Parathyroid adenoma (tissue), 2 donors: ENCODE data around the gene CCDC183.

Experiments
- H2AFZ ChIP-seq: fragments of 300-600 bp; sonication (generic); one replicate; pipeline ENCODE4 v1.7.0; 2017; ENCODE audit warnings: antibody characterized with exemption, mild to moderate bottlenecking
- H3K27ac ChIP-seq: fragments of 300-600 bp; sonication (generic); one replicate; pipeline ENCODE4 v1.7.0; 2017
- H3K27me3 ChIP-seq: fragments of 300-600 bp; sonication (generic); one replicate; pipeline ENCODE4 v1.7.0; 2017; ENCODE audit warnings: low read length; ENCODE audit not compliant: control insufficient read depth, insufficient read depth
- H3K36me3 ChIP-seq: fragments of 300-600 bp; sonication (generic); one replicate; pipeline ENCODE4 v1.7.0; 2017; ENCODE audit warnings: low read length; ENCODE audit not compliant: control insufficient read depth, insufficient read depth
- H3K4me1 ChIP-seq: fragments of 300-600 bp; sonication (generic); one replicate; pipeline ENCODE4 v1.7.0; 2017; ENCODE audit warnings: control low read depth
- H3K4me2 ChIP-seq: fragments of 300-600 bp; sonication (generic); one replicate; pipeline ENCODE4 v1.7.0; 2017; ENCODE audit warnings: low read length
- H3K4me3 ChIP-seq: fragments of 300-600 bp; sonication (generic); one replicate; pipeline ENCODE4 v1.7.0; 2017; ENCODE audit warnings: low read depth, low read length
- H3K79me2 ChIP-seq: fragments of 300-600 bp; sonication (generic); one replicate; pipeline ENCODE4 v1.7.0; 2017; ENCODE audit warnings: control low read depth
- H3K9ac ChIP-seq: fragments of 300-600 bp; sonication (generic); one replicate; pipeline ENCODE4 v1.7.0; 2017; ENCODE audit warnings: mild to moderate bottlenecking
- H3K9me3 ChIP-seq: fragments of 300-600 bp; sonication (generic); one replicate; pipeline ENCODE4 v1.7.0; 2017; ENCODE audit warnings: low read length; ENCODE audit not compliant: control insufficient read depth
- TF ChIP-seq, protein P1 (sequence below): fragments of 300-600 bp; sonication (generic); IDR thresholded peaks from one replicate; pipeline ENCODE4 v1.7.0; 2017; ENCODE audit warnings: antibody characterized with exemption, mild to moderate bottlenecking
- donor health status: primary hyperparathyroidism.

CCDC183 gene

DNA sequence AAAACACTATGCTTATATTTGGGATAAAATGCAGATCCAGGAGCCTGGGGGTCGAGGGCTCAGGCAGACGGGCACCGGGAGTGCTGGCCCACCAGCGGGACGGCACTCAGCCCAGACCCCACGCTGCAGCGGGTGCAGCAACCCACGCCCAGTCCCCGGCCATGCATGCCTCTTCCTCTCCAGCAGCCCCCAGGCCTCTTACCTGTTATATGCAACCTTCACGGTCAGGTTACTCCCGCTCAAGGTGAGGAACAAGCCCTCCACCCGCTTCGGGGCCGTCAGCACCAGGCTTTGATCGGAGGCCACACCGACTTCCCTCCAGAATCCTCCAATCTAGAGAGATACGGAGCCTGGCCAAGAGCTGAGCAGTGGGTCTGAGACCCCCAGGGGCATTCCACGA, 39.3 kb upstream of the CCDC183 start:
- Histone ChIP-seq H3K79me2 (no peaks in the 10 kb centered on the region), H3K36me3 (no peaks in the 10 kb centered on the region), H2AFZ (no peak overlapping the region), H3K27ac (no peak overlapping the region), H3K9ac (no peak overlapping the region), H3K4me3 (no peak overlapping the region), H3K4me1 (no peaks in the 10 kb centered on the region), H3K9me3 (no peaks in the 10 kb centered on the region), H3K27me3 (no peaks in the 10 kb centered on the region), H3K4me2 (no peak overlapping the region)
- TF ChIP-seq, protein P1, sequence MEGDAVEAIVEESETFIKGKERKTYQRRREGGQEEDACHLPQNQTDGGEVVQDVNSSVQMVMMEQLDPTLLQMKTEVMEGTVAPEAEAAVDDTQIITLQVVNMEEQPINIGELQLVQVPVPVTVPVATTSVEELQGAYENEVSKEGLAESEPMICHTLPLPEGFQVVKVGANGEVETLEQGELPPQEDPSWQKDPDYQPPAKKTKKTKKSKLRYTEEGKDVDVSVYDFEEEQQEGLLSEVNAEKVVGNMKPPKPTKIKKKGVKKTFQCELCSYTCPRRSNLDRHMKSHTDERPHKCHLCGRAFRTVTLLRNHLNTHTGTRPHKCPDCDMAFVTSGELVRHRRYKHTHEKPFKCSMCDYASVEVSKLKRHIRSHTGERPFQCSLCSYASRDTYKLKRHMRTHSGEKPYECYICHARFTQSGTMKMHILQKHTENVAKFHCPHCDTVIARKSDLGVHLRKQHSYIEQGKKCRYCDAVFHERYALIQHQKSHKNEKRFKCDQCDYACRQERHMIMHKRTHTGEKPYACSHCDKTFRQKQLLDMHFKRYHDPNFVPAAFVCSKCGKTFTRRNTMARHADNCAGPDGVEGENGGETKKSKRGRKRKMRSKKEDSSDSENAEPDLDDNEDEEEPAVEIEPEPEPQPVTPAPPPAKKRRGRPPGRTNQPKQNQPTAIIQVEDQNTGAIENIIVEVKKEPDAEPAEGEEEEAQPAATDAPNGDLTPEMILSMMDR, result no peak

DNA sequence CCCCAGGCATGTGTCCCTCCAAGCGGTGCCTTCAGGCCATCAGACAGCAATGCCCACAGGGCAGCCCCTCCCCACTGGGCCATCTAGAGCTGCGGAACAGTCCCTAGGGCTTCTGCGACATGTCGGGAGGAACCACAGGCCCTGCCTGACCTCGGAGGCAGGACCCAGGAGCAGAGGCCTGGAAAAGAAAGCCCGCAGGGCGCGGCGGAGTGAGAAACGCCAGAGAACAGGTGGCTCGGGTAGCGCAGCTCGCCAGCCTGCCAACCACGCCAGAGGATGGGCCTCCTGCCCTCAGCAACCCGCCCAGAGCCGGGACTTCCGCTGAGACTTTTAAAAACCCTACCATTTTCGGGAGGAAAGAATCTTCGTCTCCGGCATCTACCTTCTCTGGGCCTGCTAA, 38.8 kb upstream of the CCDC183 start:
- no peak overlapping the region for H3K9ac ChIP-seq

DNA sequence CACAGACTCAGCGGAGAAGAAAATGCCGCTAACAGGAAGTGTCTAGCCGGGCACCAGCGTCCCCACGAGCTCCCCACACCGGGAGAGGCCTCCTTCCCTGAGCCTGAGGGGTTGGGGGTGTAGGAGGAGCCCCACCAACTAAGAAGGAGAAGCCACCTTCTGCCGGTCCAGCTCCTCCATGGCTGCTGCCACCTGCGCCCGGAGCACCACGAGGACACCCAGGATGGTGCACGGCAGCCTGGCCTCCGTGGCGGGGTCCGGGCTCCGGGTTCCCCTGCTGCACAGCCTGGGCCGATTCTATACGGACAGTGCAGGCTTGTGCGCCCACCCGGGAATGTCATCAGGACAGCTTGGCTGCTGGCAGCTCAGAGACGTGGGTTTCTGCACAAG, 38.4 kb upstream of the CCDC183 start:
- H3K27ac ChIP-seq, result no peak overlapping the region
- no peaks in the 10 kb centered on the region for H3K36me3 ChIP-seq
- no peak overlapping the region for H3K9ac ChIP-seq

More for the DNA sequence above, 38.8 kb upstream of the CCDC183 start:
- Histone ChIP-seq H3K27me3 (no peaks in the 10 kb centered on the region), H3K4me2 (no peak overlapping the region), H3K36me3 (no peaks in the 10 kb centered on the region), H3K27ac (no peak overlapping the region), H3K4me3 (no peak overlapping the region), H3K4me1 (no peaks in the 10 kb centered on the region), H3K9me3 (no peaks in the 10 kb centered on the region), H3K79me2 (no peaks in the 10 kb centered on the region), H2AFZ (no peak overlapping the region)
- TF ChIP-seq, protein P1, result no peak

DNA sequence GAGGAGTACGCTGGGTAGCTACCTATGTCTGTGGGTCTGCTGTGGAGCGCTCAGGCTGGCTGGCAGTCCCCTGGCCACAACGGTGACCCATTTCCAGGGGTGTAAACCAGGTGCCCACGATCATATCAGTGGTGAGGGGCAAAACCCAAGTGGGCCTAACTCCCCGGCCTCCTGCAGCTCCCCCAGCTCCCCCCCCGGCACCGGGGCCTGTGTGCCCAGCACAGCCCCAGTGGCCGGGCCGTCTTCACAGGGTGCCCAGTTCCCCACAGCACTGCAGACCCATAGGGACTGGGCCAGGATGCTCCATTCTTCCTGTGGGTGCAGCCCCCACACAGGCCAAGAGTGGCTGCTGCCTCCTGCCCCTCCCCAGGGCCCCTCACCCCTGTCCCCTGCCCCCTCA, 37.1 kb upstream of the CCDC183 start:
- no peaks in the 10 kb centered on the region for H3K9me3 ChIP-seq
- no peak overlapping the region for H3K4me2 ChIP-seq
- TF ChIP-seq, protein P1, result no peak
- H2AFZ ChIP-seq, result no peak overlapping the region
- no peaks in the 10 kb centered on the region for H3K79me2 ChIP-seq
- H3K9ac ChIP-seq, result no peak overlapping the region
- H3K4me1 ChIP-seq, result no peaks in the 10 kb centered on the region
- H3K27me3 ChIP-seq, result no peaks in the 10 kb centered on the region
- no peaks in the 10 kb centered on the region for H3K36me3 ChIP-seq
- no peak overlapping the region for H3K4me3 ChIP-seq
- no peak overlapping the region for H3K27ac ChIP-seq

More for the DNA sequence above, 38.4 kb upstream of the CCDC183 start:
- no peak overlapping the region for H3K4me2 ChIP-seq
- H3K27me3 ChIP-seq, result no peaks in the 10 kb centered on the region
- H2AFZ ChIP-seq, result no peak overlapping the region
- H3K9me3 ChIP-seq, result no peaks in the 10 kb centered on the region
- H3K4me1 ChIP-seq, result no peaks in the 10 kb centered on the region
- TF ChIP-seq, protein P1, result no peak
- no peak overlapping the region for H3K4me3 ChIP-seq
- no peaks in the 10 kb centered on the region for H3K79me2 ChIP-seq

DNA sequence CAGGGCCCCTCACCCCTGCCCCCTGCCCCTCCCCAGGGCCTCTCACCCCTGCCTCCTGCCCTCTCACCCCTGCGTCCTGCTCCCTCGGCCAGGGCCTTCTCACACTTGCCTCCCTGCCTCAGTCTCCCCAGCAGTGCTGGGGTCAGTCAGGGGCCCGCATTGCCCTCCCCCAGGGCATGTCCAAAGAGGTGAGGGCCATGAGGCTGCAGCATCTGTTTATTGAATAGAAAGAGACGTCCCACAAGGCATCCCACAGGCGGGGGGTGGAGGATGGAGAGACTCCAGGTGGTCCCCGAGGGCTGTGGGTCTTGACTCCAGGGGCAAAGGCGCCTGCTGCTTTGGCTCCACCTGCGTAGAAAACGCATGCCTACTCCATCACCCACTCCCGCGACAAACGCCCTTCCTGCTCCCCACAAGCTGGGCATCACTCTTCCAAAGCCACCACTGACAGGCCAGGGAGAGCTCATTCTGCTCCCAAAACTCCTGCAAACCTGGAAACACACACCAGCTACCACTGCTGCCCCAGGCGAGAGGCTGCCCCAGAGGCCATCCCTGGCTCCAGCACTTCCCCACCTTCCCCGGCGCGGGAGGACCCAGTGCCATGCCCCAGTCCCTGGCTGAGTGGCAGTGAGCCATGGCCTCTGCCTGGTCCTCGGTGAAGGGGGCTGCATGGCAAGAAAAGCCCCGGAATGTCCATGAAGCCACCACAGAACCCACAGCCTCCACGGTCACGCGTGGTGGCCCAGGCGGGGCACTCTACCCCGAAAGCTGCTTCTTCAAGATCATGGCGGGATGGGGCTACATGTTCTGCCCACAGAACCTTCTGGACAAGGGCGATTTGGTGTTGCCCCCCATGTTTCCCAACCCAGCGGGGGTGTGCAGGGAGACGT, 36.5 kb upstream of the CCDC183 start:
- Histone ChIP-seq H2AFZ (no peak overlapping the region), H3K4me1 (no peaks in the 10 kb centered on the region), H3K27me3 (no peaks in the 10 kb centered on the region), H3K27ac (no peak overlapping the region), H3K9me3 (no peaks in the 10 kb centered on the region), H3K4me3 (no peak overlapping the region), H3K4me2 (no peak overlapping the region), H3K36me3 (no peaks in the 10 kb centered on the region), H3K9ac (no peak overlapping the region), H3K79me2 (no peaks in the 10 kb centered on the region)
- TF ChIP-seq, protein P1, result no peak
